Measurements from ENCODE around the gene NTMT2.
"Not testable (repeated sequence)": the region's sequence is repeated elsewhere in the genome, so short reads cannot be mapped to it uniquely, and the experiment has no call there.

The NTMT2 gene
- 0 reads per million in 2 donors for total RNA-seq

DNA sequence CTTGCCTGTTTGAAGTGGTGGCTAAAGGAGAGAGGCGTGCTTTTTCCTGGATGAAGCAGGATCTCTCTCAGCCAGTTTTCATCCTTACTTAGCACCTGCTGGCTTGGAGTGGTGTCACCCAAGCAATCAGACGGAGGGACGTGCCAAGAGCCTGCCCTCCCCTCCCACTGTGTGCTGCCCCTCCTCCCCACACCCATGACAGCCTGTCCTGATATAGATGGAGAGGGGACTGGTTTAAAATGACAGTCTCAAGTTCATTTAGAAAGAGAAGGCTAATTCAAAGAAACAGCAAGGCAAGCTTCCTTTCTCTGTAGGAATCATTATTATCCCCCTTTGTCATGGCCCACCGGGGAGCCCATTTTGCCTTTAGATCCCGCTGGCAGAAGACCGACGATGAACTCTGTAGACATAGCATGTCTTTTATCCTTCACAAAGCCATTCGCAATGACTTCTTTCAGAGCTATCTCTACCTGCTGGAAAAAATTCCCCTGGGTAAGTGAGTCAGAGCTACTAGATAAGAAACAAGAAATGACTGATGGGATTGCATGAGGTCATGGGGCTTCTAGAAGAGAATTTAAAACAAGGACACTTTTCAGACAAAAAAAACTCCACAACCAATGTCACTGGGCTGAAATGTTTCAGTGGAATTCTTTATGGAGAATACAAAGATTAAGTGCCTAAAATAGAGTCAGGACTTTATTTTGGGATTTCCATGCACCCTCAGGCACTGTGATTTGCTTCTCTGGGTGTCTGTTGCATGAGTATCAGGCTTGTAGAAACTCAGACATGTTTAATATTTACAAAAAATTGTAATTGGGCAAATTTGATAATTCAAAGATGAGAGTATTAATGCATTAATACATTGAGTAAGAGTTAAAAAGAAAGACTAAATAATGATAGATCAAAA, at the start of gene NTMT2:
Gene NTMT2, plus strand, starts transcription at position 190 of the 907 bp plus-strand sequence. Its CDS starts 149 bp downstream, at position 339.
- no peak for DNase-seq

DNA sequence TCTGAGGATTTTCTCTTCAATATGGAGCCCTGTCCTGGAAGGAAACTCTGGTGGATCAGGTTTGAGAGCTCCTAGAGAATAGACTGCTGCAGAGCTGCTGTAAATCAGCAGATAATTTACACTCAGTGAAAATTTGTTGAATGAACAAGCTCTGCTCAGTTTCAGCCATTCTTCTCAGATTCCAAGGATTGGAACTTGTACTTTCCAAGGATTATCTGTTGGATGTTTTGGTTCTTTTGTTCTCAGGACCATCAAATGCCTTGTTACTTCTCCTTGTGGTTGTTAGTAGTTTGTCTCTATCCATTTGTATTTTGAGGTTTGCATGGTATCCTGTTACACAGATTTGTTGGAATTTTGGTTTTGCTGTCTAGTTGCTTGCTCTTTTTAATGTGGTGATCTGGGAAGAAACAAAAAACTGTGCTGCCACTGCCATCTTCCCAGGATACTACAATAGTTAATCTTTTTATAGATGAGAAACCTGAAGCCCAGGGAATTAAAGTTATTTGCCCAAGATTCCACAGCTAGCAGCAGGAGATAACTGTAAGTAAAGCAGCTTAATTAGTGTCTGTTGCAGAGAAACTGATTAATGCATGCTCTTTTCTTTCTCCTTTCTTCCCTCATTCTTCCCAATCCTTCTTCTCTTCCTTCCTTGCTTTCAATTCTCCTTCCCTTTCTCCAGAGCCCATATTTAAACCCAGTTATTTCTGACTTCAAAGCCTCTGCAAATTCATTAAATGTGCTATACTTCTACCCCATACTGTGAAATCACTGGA, 49.6 kb upstream of the NTMT2 start:
- no peak for DNase-seq

DNA sequence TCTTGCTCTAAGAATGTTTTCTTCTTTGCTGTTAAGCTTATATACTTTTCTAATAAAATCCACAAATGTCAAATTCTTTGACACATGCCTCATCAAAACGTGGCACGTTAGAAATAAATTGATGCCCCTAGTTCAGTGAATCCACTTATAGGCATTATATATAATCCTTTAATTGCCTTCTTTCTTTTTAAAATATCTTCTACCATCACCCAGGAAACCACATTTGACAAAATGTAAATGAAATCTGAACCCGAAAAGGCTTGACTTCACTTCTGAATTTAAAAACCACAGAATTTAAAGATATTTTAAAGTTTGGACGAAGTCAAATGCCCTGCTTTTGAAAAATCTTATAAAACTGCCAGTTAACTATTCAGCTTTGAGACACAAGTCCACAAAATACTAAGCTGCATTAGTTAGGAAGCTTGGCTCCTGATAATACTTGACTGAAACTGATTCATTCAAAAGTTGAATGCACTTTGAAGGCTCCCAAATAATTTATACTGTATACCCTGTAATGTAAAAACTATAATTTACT, 48.9 kb upstream of the NTMT2 start:
- DNase-seq = no peak

DNA sequence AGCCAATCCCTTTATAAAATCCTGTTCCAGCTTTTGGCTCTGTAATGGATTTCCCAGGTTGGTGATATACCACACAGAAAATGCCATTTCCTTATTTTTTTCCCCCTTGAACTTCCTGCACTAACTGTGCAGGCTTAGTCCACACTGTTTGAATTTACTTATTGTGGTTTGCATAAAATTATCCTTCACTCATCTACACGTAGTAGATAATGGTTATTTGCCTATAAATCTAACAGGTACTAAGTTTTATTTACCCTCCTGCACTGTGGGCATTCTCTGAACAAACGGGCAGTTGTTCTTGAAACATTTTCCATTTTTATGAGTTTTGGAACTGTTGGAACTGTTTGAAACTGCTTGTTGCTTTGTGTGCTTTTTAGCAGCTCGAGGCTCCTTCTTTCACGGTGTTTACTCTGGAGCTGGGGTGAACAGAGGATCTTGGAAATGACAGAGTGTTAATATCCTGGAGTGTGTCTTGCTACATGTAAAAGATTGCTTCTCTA, 48.3 kb upstream of the NTMT2 start:
- no peak for DNase-seq

DNA sequence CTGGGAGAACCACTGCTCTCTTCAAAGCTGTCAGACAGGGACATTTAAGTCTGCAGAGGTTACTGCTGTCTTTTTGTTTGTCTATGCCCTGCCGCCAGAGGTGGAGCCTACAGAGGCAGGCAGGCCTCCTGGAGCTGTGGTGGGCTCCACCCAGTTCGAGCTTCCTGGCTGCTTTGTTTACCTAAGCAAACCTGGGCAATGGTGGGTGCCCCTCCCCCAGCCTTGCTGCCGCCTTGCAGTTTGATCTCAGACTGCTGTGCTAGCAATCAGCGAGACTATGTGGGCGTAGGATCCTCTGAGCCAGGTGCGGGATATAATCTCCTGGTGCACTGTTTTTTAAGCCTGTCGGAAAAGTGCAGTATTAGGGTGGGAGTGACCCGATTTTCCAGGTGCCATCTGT, 32.6 kb upstream of the NTMT2 start:
- not testable (repeated sequence) for DNase-seq

DNA sequence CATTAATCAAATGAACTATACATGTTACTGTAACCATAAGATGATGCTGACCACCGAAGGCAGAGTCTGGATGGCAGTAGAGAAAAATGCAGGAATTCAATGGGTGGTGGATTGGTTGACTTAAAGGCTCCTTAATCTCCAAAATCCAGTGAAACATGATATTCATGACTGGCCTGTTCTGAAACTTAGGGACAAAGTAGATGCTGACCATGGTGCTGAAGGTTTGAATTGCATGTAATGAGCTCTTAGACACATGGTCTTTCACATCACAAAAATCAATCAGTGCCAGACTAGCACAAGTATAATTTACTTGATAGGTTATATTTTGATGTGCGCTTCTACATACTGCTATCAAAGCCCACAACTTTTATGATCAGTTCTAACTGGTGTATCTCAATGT, 30.9 kb upstream of the NTMT2 start:
- no peak for DNase-seq

DNA sequence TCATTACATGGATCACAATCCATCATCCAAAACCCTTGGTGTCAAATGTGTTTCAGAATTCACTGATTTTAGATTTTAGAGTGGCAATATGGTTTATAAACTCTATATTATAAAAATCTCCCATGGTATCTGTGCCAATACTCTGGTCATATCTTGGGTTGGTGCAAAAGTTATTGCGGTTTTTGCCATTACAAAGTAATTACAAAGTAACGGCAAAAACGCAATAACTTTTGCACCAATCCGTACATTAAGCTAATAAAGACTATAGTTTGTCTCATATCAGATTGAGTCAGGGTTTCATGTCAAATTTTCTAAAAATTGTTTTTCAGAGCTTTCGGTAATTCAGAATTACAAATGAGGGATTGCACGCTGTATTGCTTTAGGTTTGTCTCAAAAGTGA, 23.4 kb upstream of the NTMT2 start:
- DNase-seq = no peak

DNA sequence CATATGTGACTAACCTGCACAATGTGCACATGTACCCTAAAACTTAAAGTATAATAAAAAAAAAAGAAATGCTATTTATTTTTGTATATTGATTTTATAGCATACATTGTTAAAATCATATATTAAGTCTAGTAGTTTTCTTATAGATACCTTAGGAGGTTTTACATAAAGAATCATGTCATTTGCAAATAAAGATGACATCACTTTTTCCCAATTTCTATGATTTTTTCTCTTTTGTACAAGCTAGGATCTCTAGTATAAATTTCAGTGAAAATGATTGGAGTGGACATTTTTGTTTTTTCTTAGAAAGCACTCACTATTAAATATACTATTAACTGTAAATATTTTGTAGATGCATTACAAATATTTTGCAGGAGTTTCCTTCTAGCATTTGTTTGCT, 20.5 kb upstream of the NTMT2 start:
- no peak for DNase-seq

DNA sequence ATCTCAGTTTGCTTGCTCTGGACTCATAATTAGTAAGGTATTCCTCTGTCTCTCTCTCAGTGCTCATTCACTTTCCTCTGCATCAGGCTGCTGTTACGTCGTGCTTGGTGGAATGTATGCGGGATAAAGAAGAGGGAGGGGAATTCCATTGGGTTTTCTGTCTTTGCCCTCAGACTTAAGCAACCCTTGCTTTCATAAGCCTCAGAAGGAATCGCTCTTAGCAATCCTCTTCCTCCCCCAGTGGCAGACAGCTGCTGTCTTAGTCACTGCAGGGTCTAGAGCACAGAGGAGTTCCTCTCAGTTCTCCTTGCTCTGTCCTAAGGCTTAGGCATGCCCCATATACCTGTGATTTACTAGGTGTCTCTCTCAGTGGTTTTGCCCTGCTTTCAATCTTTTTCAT, 19.1 kb upstream of the NTMT2 start:
- no peak for DNase-seq

DNA sequence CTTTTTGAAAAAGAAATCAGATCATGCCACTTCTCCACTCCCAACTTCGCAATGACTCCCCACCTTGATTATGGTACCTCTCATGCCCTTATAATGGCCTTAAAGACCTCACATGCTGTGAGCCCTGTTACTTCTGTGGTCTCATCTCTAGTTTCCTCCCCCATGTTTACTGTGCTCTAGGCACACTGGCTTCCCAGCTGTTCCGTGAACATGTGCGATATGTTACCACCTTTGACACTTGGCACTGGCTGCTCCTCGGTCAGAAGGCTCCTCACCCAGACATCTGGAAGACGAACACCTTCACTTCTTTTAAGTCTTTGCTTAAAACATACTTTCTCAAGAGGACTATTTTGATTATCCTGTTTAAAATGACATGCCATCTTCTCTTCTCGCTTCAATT, 14.3 kb upstream of the NTMT2 start:
- DNase-seq = no peak

DNA sequence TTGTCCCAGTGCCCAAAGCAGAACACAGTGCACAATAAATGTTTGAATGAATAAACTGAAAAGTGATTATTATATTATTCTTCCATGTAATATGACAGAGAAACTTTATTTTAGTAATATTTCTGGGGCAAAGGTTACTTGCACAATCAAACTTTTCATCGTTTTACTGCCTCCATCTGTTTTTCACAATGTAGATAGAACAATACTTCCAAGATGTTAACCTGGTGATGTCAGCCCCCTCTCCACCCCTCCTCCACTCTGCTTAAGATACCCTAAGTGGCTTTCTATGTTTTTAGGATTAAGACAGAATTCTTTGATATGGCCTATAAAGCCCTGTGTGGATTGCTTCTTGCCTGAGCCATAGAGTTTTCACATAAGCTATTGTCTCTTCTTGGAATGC, 13.8 kb upstream of the NTMT2 start:
- DNase-seq = no peak

DNA sequence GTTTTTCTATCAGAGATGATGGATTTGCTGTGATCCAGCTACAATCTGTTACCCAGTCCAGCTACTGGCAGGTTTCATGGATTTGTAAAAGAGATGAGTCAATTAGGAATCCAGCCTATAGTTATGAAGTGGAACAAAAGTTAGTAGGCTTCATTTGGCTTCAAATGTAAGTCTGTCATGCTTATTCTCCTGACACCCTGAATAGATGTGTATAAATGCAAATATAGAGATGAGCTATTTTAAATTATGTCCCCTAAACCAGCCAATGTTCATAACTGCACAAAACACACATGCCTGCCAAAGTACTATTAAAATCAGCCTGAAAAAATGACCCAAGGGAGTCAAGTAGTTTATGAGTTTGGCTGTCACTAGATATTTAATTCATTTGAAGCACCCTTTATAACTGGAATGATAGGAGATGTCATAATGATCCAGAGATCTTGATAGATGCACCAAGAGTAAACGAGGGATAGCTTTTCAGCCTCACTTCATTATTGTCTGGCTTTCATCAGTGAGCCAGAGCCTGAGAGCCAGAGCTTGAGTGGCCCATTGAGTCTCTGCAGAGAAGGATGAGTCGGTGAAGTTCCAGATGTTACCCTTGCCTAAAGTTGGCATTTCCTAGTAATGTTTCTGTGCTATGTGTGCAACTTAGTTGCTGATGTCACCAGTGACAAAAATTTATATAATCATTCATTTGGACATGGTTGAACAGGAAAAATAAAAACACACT, 11.8 kb upstream of the NTMT2 start:
- DNase-seq = no peak

DNA sequence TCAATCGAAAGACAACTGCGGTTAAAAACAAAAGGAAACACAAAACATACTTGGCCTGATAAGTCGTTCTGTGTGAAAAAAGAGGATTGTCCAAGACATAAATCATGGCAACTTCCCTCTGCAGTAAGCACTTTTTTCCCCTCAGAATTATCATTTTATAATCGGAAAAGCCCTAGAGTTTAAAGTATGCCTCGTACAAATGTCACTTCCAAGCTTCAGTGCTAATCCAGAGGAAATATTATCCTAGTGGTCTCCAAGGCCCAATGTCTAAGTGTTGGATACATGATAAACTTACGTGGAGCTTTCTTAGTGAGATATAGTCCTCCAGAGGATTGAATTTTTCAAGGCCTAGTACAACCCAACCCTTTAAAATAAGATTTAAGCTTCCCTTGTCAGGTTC, 11.2 kb upstream of the NTMT2 start:
- DNase-seq = no peak

DNA sequence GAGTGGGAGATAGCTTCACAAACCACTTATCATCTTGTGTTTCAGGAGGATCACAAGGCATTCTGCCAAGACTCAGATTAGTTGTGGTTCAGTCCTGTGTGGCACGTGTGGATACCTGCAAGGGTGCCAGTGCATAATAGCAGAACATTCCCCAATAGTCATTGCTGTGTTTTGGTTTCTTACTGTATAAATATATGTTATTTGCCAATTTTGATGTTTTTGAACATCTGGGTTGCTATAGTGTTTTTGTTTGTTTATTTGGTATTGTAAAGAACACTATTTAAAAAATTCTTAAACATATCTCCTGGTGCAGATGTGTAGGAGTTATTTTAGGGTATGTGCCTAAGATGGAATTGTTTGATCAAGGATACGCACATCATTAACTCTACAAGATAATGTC, 5.4 kb upstream of the NTMT2 start:
- DNase-seq = no peak

DNA sequence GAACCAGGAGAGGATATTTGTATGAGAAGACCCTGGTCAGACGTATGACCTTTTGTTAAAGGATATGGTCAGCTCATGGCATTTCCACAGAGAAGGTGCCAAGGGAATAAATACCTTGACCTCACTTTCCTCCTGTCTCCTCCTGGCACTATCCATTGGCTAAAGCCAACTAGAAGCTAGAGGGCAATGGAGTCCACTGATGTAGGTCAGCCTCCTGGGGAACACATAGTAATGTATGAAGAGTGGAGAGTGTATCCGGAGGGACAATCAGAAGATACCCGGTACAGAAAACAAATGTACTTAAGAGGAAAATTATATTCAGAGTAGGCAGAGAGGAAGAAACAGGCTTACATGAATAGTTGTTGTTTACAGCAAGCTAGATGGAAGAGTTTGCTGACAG, 698 bp upstream of the NTMT2 start:
- no peak for DNase-seq

DNA sequence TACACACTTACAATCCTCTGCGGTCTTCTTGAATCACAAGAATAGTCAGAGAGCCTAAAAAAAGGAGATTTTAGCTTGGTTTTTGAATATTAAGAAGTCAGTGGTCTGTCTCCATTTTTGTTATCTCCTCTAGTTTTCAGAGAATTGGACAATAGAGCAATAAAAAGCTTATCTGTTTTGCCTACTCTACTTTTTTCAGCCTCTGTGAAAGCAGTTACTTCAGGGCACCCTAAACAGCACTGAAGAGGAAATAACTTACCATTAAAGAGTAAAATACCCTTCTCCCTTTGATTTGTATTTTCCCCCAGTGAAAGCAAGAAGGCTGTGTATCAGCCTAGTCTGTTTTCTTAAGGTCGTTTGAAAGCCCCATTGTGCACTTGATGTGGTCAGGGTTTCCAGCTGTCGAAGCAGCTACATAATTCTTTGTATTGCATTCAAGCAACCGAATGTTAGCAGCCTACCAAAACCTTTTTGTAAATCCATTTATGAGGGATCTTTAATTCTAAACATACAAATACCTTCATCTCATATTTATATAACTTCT, 1.0 kb downstream of the NTMT2 start:
- DNase-seq = no peak

DNA sequence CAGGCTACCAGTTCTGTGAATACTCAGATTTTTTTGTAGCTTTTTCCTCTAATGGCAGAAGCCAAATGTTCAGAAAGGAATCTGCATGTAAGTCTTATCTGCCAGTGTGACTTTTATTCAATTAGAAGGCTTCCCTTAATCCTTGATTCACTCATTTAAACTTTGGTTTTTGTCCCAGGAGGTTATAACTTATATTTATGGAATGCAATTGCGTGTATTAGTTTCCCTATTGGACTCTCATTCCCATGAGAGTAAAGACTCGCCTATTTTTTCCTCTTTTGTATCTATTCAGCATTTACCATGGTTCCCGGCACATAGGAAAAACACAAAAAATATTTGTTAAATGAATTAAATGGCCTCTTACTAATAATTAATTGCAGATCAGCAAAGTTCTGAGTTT, 3.5 kb downstream of the NTMT2 start:
- DNase-seq = no peak

DNA sequence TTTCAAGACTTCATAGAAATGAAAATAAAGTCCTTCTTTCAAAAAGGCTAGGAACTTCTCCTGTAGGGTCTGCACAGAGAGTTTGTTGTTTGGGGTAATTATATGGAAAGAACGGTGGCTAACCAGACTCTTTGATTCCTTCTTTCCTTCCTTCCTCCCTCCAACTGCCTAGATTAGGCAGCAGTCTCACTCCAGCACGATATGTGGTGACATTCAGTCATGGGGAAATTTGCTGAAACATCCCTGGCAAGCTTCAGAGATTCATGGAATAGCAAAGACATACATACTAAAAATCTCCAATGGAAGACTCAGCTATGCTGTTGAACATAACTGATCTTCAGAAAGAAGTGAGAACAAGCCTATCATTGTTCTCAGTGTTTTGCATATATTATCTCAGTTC, 4.3 kb downstream of the NTMT2 start:
- DNase-seq = no peak

DNA sequence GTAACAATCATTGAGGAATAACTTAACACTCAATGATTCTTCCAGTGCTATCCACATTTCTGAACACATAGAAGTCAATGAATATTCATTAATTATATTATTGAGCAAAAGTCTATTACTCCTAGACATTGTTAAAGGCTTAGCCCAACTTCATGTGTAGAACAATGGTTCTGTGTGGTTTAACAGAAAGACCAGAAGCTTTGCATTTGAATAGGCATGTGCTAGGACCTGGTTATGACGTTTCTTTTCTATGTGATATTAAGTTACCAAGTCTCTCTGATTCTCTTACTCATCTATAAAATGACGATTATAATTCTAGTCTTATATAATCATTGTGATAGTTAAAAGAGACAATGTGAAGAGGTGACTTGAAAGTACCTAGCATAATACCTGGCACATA, 5.2 kb downstream of the NTMT2 start:
- no peak for DNase-seq

DNA sequence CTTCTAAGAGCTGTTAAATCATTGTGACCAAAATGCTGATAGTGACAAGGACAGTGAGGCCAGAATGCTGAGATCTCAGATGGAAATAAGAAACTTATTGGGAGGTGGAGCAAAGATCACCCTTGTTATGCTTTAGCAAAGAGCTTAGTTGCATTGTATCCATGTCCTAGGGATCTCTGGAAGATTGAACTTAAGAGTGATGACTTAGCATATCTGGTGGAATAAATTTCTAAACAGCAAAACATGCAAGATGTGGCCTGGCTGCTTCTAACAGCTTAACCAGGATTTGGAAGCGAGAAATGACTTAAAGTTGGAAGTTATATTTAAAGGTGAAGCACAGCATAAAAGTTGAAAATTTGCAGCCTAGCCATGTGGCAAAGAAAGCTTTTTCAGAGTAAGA, 7.7 kb downstream of the NTMT2 start:
- DNase-seq = no peak

DNA sequence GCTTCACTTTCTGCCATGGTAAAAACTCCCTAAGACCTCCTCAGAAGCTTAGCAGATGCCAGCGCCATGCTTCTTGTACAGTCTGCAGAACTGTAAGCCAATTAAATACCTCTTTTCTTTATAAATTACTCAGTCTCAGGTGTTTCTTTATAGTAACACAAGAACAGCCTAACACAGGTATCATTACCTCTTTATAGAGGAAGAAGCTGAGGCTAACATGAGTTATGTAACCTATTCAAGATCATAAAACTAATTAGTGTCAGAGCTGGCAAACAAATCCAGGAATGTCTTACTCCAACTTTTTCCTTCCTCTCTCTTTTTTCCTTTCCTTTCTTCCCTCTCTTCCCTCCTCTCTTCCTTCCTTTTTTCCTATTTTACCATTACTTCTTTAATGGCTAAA, 9.3 kb downstream of the NTMT2 start:
- no peak for DNase-seq

DNA sequence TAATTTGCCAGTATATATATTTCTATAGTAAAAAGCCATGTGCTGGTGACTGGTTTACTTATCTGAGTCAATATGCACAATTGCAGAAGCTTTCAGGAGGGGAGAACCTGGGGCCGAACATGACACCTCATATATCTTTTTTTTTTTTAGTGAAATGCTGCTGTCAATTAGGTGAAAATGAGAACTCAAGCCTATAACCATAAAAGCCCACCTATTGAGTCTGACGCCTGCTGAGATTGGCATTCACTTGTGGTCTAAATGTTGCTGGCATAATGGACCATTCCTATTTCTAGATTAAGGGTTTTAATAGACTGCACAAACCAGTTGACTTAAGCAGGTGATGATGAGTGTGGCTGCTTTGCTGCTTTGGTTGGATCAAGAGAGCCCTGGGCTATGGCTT, 10.8 kb downstream of the NTMT2 start:
- no peak for DNase-seq

DNA sequence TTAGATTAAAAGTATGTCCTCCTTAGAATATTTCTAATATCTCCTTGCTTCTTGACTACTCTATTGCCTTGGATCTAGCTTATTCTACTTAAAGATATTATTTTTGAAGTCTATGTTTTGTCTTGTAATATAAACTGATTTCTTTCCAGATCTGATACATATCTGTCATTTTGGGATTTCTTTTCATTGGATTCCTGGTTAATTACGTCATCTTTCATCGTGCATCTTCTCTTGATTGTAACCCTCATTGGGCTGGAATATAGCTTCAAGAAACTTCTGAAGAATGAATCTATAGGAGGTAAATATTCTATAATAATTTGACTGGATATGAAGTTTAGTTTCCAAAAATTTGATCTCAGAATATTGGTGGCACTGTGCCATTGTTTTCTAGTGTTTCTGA, 12.1 kb downstream of the NTMT2 start:
- DNase-seq = no peak
